ENCODE measurements around the gene DENND1A. TPM values are rescaled to one million over a fixed set of nuclear protein-coding genes. Genes with fewer than 3 reads are reported as not detected.

DENND1A gene
- total and polyA plus RNA-seq, 2 experiments from 2014 or later: 13.1 to 14.5 TPM

- no peaks in the 10 kb centered on the region for H3K9me3 ChIP-seq (ENCODE audit: low read depth)
- H3K4me1 ChIP-seq (ENCODE audit: low read depth): peaks cover 25% of the 10 kb centered on the region
- H3K36me3 ChIP-seq: no peaks in the 10 kb centered on the region
- no peaks in the 10 kb centered on the region for H3K27me3 ChIP-seq
- H3K27ac ChIP-seq: no peak overlapping the region
- H3K4me3 ChIP-seq: no peak overlapping the region
- no peak for DNase-seq (ENCODE audit: low read depth in 1 of 2, low spot score in 1 of 2)
- no peak for TF ChIP-seq CTCF (IDR thresholded peaks at IDR 0.05; ENCODE audit: low read depth, low read length)
These were observed 446.6 kb downstream of the DENND1A start for GRCh38 chr9:123483191-123483803.

GRCh38 chr9:123482295-123482968, 447.5 kb downstream of the DENND1A start:
- Histone ChIP-seq H3K27me3 (no peaks in the 10 kb centered on the region), H3K9me3 (ENCODE audit: low read depth) (no peaks in the 10 kb centered on the region), H3K4me3 (no peak overlapping the region), H3K4me1 (ENCODE audit: low read depth) (peaks cover 28% of the 10 kb centered on the region), H3K27ac (no peak overlapping the region), H3K36me3 (no peaks in the 10 kb centered on the region)
- DNase-seq (ENCODE audit: low read depth in 1 of 2, low spot score in 1 of 2): no peak
- no peak for TF ChIP-seq CTCF (IDR thresholded peaks at IDR 0.05; ENCODE audit: low read depth, low read length)

DNA sequence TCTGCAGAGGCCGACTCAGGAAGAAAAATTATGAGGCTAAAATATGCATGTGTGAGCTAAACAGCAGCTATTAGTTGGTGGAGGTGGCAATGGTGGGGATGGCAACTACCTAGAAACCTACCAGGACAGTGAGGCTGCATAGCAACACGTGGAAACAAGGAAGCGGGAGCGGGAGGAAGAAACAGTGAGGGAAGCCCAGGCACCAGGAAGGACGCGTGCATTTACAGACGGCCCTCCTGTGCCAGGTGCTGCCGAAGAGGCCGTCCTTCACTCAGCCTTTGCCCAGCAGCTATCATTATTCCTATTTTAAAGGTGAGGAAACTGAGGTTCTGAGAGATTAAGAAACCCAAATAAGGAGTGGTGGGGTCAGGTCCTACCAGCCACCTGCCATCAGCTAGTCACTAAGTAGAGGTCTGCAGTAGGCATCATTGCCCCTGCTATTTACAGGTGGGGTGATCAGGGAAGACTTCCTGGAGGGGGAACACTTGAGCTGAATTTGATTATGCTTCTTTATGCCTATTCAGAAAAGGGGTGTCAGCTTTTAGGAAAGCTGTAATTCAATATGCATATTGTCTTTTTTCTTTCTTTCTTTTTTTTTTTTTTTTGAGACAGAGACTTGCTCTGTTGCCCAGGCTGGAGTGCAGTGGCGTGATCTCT, 448.6 kb downstream of the DENND1A start:
- H3K27me3 ChIP-seq: no peaks in the 10 kb centered on the region

DNA sequence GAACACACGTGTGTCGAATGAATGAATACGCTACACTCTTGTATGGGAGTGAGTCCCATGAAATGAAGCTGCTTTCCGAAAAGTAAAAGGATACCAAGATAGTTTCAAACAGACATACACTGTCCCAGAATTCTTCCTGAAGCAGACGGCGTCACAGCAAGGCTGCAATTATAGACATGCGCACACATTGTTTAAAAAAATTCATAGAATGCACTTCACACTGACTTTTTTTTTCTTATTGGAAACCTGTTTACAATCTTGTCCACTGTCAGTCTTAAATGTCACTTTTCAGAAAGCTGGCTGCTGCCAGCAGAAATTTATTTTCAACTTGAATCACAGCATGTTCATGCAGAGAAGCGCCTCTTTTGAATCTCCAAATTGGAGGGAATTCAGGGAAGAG, 449.1 kb downstream of the DENND1A start:
- TF ChIP-seq CTCF (IDR thresholded peaks at IDR 0.05; ENCODE audit: low read depth, low read length): no peak

More for the DNA sequence above, 448.6 kb downstream of the DENND1A start:
- TF ChIP-seq CTCF (IDR thresholded peaks at IDR 0.05; ENCODE audit: low read depth, low read length): no peak
- Histone ChIP-seq H3K9me3 (ENCODE audit: low read depth) (no peaks in the 10 kb centered on the region), H3K27ac (no peak overlapping the region), H3K36me3 (no peaks in the 10 kb centered on the region), H3K4me3 (no peak overlapping the region), H3K4me1 (ENCODE audit: low read depth) (peaks cover 28% of the 10 kb centered on the region)
- no peak for DNase-seq (ENCODE audit: low read depth in 1 of 2, low spot score in 1 of 2)

DNA sequence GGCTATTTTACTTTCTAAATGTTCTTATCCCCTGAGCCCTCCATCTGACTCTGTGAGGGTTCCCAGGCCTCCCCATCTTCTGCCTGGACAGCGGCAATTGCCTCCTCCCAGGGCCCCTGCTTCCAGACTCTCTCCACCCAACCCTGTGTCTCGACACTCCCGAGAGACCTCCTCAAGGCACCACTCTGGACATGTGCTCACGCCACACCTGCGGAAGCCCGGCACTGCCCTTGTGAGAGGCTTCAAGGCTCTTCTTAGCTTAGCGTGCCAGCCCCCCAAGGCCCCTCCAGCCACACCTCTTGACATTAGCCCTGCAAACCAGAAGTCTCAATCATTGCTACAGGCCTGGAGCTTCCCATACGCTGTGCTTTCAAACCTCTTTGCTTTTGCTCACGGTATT, 449.8 kb downstream of the DENND1A start:
- no peaks in the 10 kb centered on the region for H3K27me3 ChIP-seq
- no peak for DNase-seq (ENCODE audit: low read depth in 1 of 2, low spot score in 1 of 2)
- no peak for TF ChIP-seq CTCF (IDR thresholded peaks at IDR 0.05; ENCODE audit: low read depth, low read length)

More for the DNA sequence above, 449.1 kb downstream of the DENND1A start:
- no peaks in the 10 kb centered on the region for H3K27me3 ChIP-seq
- peaks cover 28% of the 10 kb centered on the region for H3K4me1 ChIP-seq (ENCODE audit: low read depth)
- no peaks in the 10 kb centered on the region for H3K9me3 ChIP-seq (ENCODE audit: low read depth)
- no peak for DNase-seq (ENCODE audit: low read depth in 1 of 2, low spot score in 1 of 2)
- H3K4me3 ChIP-seq: no peak overlapping the region
- H3K27ac ChIP-seq: no peak overlapping the region
- H3K36me3 ChIP-seq: no peaks in the 10 kb centered on the region

More for the DNA sequence above, 449.8 kb downstream of the DENND1A start:
- H3K9me3 ChIP-seq (ENCODE audit: low read depth): no peaks in the 10 kb centered on the region
- H3K36me3 ChIP-seq: no peaks in the 10 kb centered on the region
- no peak overlapping the region for H3K27ac ChIP-seq
- H3K4me3 ChIP-seq: no peak overlapping the region
- peaks cover 28% of the 10 kb centered on the region for H3K4me1 ChIP-seq (ENCODE audit: low read depth)
